Astrocyte (in vitro differentiated cells and primary cell): ENCODE measurements around the gene CMC1. TPM values are rescaled to one million over a fixed set of nuclear protein-coding genes. Genes with fewer than 3 reads are reported as not detected.

Experiments
- DNase-seq: peaks from one replicate; pipeline ENCODE4 v3.0.0-alpha.2; 2010; ENCODE audit warnings: low read depth
- FAIRE-seq: peaks from 2 replicates; lab custom pipeline; 2011; peaks lifted over from hg19 to GRCh38; lab: Jason Lieb, UNC
- H2AFZ ChIP-seq: 2 replicates; pipeline ENCODE4 v1.6.0; 2012; ENCODE audit warnings: low read depth, low read length, inconsistent platforms
- H3K27ac ChIP-seq: 2 replicates; pipeline ENCODE4 v1.5.1; 2011; ENCODE audit warnings: low read depth, low read length, inconsistent platforms
- H3K27me3 ChIP-seq: 2 replicates; pipeline ENCODE4 v1.6.0; 2011; ENCODE audit warnings: low read length, inconsistent platforms; ENCODE audit not compliant: insufficient read depth
- H3K36me3 ChIP-seq: 2 replicates; pipeline ENCODE4 v1.5.1; 2011; ENCODE audit warnings: low read length, inconsistent platforms; ENCODE audit not compliant: insufficient read depth
- H3K4me1 ChIP-seq: 2 replicates; pipeline ENCODE4 v1.5.1; 2011; ENCODE audit warnings: low read length, inconsistent platforms; ENCODE audit not compliant: insufficient read depth
- H3K4me2 ChIP-seq: 2 replicates; pipeline ENCODE4 v1.6.0; 2012; ENCODE audit warnings: low read length, inconsistent platforms
- H3K4me3 ChIP-seq: 2 replicates; pipeline ENCODE4 v1.5.1; 2011; ENCODE audit warnings: low read depth, mild to moderate bottlenecking, low read length, inconsistent platforms; ENCODE audit not compliant: insufficient read depth
- H3K79me2 ChIP-seq: 2 replicates; pipeline ENCODE4 v1.6.0; 2012; ENCODE audit warnings: mild to moderate bottlenecking, low read length, inconsistent platforms; ENCODE audit not compliant: insufficient read depth
- H3K9ac ChIP-seq: 2 replicates; pipeline ENCODE4 v1.6.0; 2012; ENCODE audit warnings: mild to moderate bottlenecking, low read length, inconsistent platforms
- H3K9me3 ChIP-seq: 2 replicates; pipeline ENCODE4 v1.5.1; 2012; ENCODE audit warnings: low read depth, mild to moderate bottlenecking, low read length, inconsistent platforms; ENCODE audit not compliant: insufficient read depth
- H4K20me1 ChIP-seq: 2 replicates; pipeline ENCODE4 v1.6.0; 2012; ENCODE audit warnings: low read length, inconsistent platforms; ENCODE audit not compliant: insufficient read depth
- H3K27ac Mint-ChIP-seq: one replicate; pipeline ENCODE4 v1.8.0; 2021; ENCODE audit warnings: mild to moderate bottlenecking, mixed read lengths; ENCODE audit not compliant: unreplicated experiment
- H3K27me3 Mint-ChIP-seq: one replicate; pipeline ENCODE4 v1.8.0; 2021; ENCODE audit warnings: low read depth, mixed read lengths; ENCODE audit not compliant: unreplicated experiment
- H3K36me3 Mint-ChIP-seq: one replicate; pipeline ENCODE4 v1.8.0; 2021; ENCODE audit warnings: low read depth, mixed read lengths; ENCODE audit not compliant: unreplicated experiment
- H3K4me1 Mint-ChIP-seq: one replicate; pipeline ENCODE4 v1.8.0; 2021; ENCODE audit warnings: low read depth, mixed read lengths; ENCODE audit not compliant: unreplicated experiment
- H3K4me3 Mint-ChIP-seq: one replicate; pipeline ENCODE4 v1.8.0; 2021; ENCODE audit warnings: mild to moderate bottlenecking, moderate library complexity, mixed read lengths; ENCODE audit not compliant: unreplicated experiment
- H3K9me3 Mint-ChIP-seq: one replicate; pipeline ENCODE4 v1.8.0; 2021; ENCODE audit warnings: mild to moderate bottlenecking, mixed read lengths; ENCODE audit not compliant: unreplicated experiment
- EZH2 ChIP-seq: IDR thresholded peaks from 2 replicates; pipeline ENCODE4 v1.6.1; 2012; ENCODE audit warnings: mild to moderate bottlenecking, low read length, inconsistent platforms; ENCODE audit not compliant: insufficient read depth
- total RNA-seq: library from RNA; stranded (reverse); gene quantifications from 2 replicates; pipeline ENCODE4 v1.2.1, GENCODE V29; 2021
- TF ChIP-seq, protein P1 (sequence below): IDR thresholded peaks from 2 replicates; pipeline ENCODE4 v1.5.1; 2011; ENCODE audit warnings: low read depth, mild to moderate bottlenecking, inconsistent platforms, low read length, moderate library complexity; ENCODE audit not compliant: insufficient read depth

CMC1 gene
- total RNA-seq, 1 donor from 2014 or later, result 13.4 TPM

DNA sequence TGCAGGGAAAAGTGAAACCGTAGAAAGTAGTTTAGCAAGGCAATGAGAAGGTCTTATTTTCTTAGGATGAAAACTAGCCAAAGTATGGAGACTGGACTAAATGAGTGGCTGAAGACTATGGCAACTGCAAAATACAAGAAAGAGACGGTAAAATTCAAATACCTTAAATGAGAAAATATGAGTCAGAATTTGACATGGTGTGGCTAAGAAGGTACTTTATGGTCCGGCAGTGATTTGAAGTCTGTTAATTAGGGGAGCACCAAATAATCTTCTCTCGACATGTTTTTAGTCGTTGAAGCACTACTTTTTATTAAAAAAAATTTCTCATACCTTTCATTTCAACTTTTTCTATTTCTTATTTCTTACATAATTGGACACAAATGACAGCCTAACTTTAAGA is 12.8 kb upstream of the CMC1 start:
- Histone ChIP-seq H3K27ac (no peak overlapping the region), H3K9ac (no peak overlapping the region), H3K79me2 (no peaks in the 10 kb centered on the region), H3K4me2 (no peak overlapping the region), H2AFZ (no peak overlapping the region), H3K36me3 (no peaks in the 10 kb centered on the region), H4K20me1 (no peaks in the 10 kb centered on the region), H3K9me3 (no peaks in the 10 kb centered on the region), H3K4me1 (no peaks in the 10 kb centered on the region), H3K4me3 (no peak overlapping the region), H3K27me3 (peaks cover 2% of the 10 kb centered on the region)
- H3K36me3 Mint-ChIP-seq, result no peaks in the 10 kb centered on the region
- no peaks in the 10 kb centered on the region for H3K27me3 Mint-ChIP-seq
- H3K4me1 Mint-ChIP-seq, result no peaks in the 10 kb centered on the region
- no peak for FAIRE-seq
- TF ChIP-seq EZH2, result no peak
- TF ChIP-seq, protein P1, sequence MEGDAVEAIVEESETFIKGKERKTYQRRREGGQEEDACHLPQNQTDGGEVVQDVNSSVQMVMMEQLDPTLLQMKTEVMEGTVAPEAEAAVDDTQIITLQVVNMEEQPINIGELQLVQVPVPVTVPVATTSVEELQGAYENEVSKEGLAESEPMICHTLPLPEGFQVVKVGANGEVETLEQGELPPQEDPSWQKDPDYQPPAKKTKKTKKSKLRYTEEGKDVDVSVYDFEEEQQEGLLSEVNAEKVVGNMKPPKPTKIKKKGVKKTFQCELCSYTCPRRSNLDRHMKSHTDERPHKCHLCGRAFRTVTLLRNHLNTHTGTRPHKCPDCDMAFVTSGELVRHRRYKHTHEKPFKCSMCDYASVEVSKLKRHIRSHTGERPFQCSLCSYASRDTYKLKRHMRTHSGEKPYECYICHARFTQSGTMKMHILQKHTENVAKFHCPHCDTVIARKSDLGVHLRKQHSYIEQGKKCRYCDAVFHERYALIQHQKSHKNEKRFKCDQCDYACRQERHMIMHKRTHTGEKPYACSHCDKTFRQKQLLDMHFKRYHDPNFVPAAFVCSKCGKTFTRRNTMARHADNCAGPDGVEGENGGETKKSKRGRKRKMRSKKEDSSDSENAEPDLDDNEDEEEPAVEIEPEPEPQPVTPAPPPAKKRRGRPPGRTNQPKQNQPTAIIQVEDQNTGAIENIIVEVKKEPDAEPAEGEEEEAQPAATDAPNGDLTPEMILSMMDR, result no peak
- H3K27ac Mint-ChIP-seq, result no peak overlapping the region
- DNase-seq, result no peak
- H3K9me3 Mint-ChIP-seq, result no peaks in the 10 kb centered on the region
- H3K4me3 Mint-ChIP-seq, result no peak overlapping the region

DNA sequence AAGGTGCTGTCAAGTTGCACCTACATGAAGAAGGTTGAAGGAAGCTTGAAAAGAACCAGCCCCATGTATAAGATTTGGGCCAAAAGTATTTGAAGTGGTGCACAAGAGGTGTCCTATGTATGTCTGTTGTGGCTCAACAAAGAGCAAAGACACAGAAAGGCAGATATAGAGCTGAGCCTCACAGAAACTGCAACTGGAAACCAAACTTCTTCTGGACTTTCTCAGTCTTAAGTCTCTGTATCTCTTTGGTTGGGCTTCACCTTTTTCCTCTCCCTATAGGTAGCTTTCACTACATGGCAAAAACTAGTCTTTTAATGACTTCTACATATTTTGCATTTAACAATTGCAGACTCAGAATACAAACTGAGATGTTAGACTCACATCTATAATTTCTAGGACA is 8.8 kb upstream of the CMC1 start:
- Histone ChIP-seq H3K27me3 (peaks cover 2% of the 10 kb centered on the region), H3K27ac (no peak overlapping the region), H3K4me2 (no peak overlapping the region), H3K4me1 (no peaks in the 10 kb centered on the region), H4K20me1 (no peaks in the 10 kb centered on the region), H3K4me3 (no peak overlapping the region), H3K9me3 (no peaks in the 10 kb centered on the region), H3K79me2 (no peaks in the 10 kb centered on the region), H2AFZ (no peak overlapping the region), H3K36me3 (no peaks in the 10 kb centered on the region), H3K9ac (no peak overlapping the region)
- no peak overlapping the region for H3K27ac Mint-ChIP-seq
- no peak for DNase-seq
- H3K27me3 Mint-ChIP-seq, result no peaks in the 10 kb centered on the region
- TF ChIP-seq, protein P1, result no peak
- TF ChIP-seq EZH2, result no peak
- H3K4me1 Mint-ChIP-seq, result no peaks in the 10 kb centered on the region
- no peaks in the 10 kb centered on the region for H3K9me3 Mint-ChIP-seq
- H3K36me3 Mint-ChIP-seq, result no peaks in the 10 kb centered on the region
- no peak for FAIRE-seq
- no peak overlapping the region for H3K4me3 Mint-ChIP-seq

DNA sequence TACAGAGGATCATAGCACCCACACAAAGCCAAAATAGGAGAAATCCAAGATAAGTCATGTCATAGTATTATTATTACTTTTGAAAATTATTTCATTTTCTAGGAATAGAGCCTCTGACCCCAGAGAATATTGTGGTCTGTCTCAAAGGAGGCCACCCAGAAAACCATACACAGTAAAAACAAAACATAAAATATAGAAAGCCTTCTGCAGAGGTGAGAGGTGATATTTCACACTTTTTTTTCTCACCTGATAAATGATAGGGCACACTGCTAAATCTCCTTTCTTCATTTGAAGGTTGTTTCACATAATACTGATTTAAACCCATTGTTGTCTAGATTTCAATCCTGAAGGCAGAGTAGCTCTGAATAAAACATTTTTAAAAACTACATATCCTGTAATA is 7.0 kb upstream of the CMC1 start:
- no peaks in the 10 kb centered on the region for H3K36me3 ChIP-seq
- FAIRE-seq, result no peak
- H3K4me1 ChIP-seq, result no peaks in the 10 kb centered on the region
- DNase-seq, result no peak
- Mint-ChIP-seq H3K4me3 (no peak overlapping the region), H3K27ac (no peak overlapping the region), H3K4me1 (no peaks in the 10 kb centered on the region), H3K9me3 (no peaks in the 10 kb centered on the region), H3K27me3 (peaks cover 2% of the 10 kb centered on the region), H3K36me3 (no peaks in the 10 kb centered on the region)
- no peak overlapping the region for H3K4me2 ChIP-seq
- H3K27ac ChIP-seq, result no peak overlapping the region
- no peaks in the 10 kb centered on the region for H3K9me3 ChIP-seq
- H3K27me3 ChIP-seq, result peaks cover 2% of the 10 kb centered on the region
- no peaks in the 10 kb centered on the region for H3K79me2 ChIP-seq
- H4K20me1 ChIP-seq, result no peaks in the 10 kb centered on the region
- H3K4me3 ChIP-seq, result no peak overlapping the region
- no peak overlapping the region for H3K9ac ChIP-seq
- no peak overlapping the region for H2AFZ ChIP-seq
- no peak for TF ChIP-seq EZH2
- TF ChIP-seq, protein P1, result no peak
